HG02798 (cell line): Measurements from ENCODE around the gene KANSL2.
"Not testable (repeated sequence)": the region's sequence is repeated elsewhere in the genome, so short reads cannot be mapped to it uniquely, and the experiment has no call there.

Experiments used
- ATAC-seq: cut with Tn5 transposase; IDR thresholded peaks from one replicate; pipeline ENCODE4 v1.9.1; 2021; ENCODE audit warnings: mild to moderate bottlenecking; ENCODE audit not compliant: unreplicated experiment, poor library complexity

Gene KANSL2, protein sequence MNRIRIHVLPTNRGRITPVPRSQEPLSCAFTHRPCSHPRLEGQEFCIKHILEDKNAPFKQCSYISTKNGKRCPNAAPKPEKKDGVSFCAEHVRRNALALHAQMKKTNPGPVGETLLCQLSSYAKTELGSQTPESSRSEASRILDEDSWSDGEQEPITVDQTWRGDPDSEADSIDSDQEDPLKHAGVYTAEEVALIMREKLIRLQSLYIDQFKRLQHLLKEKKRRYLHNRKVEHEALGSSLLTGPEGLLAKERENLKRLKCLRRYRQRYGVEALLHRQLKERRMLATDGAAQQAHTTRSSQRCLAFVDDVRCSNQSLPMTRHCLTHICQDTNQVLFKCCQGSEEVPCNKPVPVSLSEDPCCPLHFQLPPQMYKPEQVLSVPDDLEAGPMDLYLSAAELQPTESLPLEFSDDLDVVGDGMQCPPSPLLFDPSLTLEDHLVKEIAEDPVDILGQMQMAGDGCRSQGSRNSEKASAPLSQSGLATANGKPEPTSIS

DNA sequence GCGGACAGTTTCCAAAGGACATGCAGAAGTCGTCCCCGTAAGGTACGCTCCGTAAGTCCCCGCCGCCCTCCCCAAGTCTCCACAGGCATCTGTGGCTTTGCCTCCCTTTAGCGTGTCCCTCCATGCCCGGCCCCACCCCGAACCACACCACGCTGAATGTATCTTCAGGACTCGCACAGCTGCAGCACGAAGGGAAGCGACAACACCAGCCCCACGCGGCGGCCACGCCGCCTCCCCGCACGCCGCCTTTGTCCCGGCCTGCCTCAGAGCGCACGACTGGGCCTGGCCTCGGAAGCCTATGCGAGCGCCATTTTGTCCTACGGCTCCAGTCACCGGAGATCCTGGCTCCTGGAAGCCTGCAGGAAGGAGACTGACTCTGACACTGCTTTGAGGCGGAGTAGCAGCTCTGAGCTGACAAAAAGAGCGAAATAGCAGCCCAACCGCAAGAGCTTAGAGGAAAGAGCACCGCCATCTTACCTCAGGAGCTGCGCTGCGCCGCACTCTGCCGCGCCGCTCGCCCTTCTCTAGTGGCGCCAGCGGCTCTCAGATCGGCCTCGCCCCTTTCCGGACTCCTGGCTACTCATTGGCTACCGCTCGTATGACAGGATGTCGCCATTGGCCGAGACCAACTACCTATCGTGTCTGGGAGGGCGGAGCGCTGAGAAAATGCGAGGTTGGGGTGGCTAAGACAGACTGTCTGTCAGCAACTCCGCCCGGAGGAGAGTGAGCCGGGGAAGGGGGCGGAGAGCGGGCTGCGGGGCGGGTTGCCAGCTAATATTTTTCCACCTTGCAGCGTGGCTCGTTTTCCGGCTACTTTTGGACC, at the start of gene KANSL2:
Gene KANSL2, minus strand, starts transcription at position 529 of the 823 bp plus-strand sequence. CDS start 606 bp downstream, outside the sequence.
- peak; percentile 99 for ATAC-seq

DNA sequence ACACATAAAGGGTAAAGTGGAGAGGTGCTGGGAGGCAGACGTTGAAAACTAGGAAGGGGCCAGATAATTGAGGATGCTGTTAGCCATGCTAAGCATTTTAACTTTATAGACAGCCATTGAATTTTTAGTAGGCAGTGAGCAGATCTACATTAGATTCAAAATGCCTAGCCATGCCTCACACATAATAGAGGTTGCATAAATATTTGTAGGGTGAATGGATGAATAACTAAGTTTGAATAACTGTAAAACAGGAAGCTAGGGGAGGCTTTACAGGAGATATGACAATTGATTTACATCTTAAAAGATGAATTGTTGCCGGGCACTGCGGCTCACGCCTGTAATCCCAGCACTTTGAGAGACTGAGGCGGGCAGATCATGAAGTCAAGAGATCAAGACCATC, 46.8 kb upstream of the KANSL2 start:
- no peak for ATAC-seq

DNA sequence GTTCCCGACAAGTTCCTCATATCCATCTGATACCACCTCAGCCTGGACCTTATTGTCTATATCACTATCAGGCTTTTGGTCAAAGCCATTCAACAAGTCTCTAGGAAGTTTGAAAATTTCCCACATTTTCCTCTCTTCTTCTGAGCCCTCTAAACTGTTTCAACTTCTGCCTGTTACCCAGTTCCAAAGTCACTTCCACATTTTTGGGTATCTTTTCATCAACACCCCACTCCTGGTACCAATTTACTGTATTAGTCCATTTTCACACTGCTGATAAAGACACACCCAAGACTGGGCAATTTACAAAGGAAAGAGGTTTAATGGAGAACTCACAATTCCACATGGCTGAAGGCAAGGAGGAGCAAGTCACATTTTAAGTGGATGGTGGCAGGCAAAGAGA, 38.7 kb upstream of the KANSL2 start:
- not testable (repeated sequence) for ATAC-seq

DNA sequence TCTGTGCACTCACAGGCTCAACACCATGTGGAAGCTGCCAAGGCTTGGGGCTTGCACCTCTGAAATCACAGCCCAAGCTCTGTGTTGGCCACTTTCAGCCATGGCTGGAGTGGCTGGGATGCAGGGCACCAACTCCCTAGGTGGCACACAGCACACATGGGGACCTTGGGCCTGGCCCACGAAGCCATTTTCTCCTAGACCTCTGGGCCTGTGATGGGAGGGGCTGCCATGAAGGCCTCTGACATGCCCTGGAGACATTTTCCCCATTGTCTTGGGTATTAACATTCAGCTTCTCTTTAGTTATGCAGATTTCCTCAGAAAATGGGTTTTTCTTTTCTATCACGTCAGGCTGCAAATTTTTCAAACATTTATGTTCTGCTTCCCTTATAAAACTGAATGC, 38.1 kb upstream of the KANSL2 start:
- ATAC-seq = not testable (repeated sequence)

DNA sequence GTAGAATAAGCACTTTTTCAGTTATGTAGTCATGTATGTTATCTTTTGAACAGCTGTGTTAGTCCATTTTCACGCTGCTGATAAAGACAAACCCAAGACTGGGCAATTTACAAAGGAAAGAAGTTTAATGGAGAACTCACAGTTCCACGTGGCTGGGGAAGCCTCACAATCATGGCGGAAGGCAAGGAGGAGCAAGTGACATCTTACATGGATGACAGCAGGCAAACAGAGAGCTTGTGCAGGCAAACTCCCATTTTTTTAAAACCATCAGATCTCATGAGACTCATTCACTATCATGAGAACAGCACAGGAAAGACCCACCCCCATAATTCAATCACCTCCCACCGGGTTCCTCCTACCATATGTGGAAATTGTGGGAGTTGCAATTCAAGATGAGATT, 37.0 kb upstream of the KANSL2 start:
- not testable (repeated sequence) for ATAC-seq

DNA sequence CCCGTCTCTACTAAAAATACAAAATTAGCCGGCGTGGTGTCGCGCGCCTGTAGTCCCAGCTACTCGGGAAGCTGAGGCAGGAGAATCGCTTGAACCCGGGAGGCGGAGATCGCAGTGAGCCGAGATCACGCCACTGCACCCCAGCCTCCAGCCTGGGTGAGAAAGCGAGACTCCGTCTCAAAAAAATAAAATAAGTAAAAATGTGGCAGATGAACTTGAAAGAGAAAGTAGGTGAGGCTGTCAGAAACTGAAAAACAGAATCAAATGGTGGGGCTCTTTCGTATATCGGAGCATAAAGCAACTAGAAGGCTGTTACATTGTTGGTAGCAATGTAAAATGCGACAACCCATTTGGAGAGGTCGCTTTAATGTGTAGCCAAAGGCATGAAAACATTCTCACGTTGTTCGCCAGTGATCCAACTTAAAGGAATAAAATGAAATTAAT, 35.2 kb upstream of the KANSL2 start:
- ATAC-seq = no peak

DNA sequence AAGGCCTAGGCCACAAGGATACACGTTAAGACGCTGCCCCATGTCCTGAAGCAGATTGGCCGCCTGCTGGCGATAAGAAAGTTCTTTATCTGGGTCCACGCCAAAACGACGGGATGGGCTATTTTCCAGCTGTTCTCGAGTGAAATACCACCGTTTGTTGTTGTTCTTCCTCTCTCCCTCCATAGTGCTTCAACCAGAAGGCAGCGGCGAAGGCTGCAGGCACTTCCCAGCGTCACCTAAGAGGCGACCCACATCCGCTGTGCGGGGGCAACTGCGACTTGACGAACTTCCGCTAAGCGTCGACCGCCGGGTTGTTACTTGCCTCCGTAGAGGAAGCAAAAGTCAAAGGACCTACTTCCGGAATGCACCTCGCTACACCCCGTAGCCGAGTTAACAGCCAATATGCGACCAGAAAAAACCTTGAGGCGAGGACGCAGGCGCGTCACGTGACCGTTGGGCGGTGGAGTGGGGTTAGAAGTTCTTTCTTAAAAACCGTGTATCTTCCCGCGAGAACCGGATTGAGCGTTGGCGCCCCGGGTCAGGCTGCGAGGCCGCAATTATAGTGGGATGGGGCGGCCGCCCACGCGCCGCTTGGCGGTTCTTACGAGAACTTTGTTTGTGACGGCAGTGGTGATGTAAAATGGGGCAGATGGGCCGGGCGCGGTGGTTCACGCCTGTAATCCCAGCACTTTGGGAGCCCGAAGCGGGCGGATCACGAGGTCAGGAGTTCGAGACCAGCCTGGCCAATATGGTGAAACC, 34.6 kb upstream of the KANSL2 start, which contains the start of gene CCNT1:
Gene CCNT1, minus strand, starts transcription at position 215 of the 759 bp plus-strand sequence. Its CDS starts 32 bp downstream, at position 183.
- ATAC-seq = peak; percentile 98

DNA sequence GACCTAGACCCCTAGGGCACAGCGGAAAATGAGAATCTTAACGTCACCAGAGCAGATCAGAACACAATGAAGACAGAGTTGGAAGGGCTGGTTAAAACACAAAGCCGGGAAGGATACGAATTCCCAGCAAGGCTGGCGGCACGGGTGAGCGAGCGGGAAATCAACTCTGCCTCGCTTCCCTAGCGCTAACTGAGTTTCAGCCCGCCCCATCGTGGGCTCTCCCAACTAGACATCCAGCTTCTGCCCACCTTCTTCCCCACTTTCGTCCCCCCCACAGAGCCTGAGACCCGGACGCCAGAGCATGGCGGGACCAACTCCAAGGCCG, 34.1 kb upstream of the KANSL2 start:
- no peak for ATAC-seq

DNA sequence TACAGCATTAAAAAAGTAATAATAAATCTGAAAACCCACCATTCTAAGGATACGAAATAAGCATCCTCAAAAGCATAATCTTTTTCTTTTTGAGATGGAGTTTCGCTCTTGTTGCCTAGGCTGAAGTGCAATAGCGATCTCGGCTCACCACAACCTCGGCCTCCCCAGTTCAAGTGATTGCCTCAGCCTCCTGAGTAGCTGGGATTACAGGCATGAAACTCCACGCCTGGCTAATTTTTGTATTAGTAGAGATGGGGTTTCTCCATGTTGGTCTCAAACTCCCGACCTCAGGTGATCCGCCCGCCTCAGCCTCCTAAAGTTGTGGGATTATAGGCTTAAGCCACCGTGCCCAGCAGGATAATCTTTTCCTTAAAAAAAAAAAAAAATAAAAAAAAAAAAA, 30.2 kb upstream of the KANSL2 start:
- no peak for ATAC-seq

DNA sequence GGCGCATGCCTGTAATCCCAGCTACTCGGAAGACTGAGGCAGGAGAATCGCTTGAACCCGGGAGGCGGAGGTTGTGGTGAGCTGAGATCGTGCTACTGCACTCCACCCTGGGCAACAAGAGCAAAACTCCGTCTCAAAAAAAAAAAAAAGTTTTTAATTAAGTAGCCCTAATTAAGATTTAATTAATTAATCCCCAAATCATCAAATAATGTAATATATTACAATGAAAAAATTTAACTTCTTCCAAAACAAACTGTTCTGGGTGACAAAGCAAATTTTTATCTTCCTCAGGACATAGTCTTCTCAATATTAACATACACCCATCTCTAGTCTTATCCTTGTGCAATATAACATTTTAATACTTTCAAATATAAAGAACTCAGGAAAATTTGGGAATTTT, 16.8 kb upstream of the KANSL2 start:
- ATAC-seq = not testable (repeated sequence)

DNA sequence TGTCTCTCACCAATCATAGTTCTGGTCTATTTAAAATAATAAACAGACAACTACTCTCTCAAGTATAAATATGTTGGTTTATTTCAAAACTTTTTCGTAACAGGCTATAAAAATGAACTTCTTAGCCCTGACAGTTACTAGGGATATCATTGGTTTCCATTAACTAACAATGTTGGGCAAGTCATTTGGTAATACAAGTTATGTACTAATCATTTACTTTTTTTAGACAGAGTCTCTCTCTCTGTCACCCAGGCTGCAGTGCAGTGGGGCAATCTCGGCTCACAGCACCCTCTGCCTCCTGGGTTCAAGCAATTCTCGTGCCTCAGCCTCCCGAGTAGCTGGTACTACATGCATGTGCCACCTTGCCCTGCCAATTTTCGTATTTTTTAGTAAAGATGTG, 14.6 kb upstream of the KANSL2 start:
- no peak for ATAC-seq

DNA sequence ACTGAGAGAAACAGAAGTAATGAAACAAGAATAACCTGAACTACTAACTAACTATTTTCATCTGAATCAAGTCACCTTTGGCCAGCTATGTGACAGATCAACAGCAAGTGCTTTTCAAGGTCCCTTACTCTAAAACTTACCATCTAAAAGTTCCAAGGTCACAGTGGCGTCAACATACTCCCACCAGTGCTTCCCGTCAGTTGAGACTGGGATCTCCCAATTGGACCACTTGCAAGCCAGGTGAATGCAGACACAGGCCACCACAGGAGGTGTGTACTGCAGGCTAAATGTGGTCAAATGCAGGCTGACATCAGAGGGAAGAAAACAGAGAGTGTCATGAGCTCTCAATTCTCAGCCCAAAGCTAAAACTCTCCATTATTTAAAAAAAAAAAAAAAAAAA, 13.8 kb upstream of the KANSL2 start:
- ATAC-seq = no peak

DNA sequence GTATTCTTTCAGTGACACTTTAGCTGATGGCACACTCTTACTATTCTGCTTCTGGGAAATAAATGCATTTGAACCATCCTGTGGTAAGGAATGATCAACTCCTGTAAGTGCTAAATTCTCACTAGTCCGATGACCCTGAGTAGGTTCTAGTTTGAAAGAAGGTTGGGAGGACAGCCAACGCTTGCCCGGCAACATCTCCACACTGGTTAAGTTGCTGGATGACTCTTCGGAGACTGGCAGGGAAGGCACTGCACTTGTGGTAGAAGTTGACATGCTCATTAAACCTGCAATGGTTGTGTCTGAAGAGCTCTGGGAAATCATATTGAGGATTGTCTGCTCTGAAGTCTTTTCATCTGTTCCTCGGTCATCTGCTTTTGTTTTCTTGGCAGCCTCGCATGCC, 12.0 kb upstream of the KANSL2 start:
- no peak for ATAC-seq

DNA sequence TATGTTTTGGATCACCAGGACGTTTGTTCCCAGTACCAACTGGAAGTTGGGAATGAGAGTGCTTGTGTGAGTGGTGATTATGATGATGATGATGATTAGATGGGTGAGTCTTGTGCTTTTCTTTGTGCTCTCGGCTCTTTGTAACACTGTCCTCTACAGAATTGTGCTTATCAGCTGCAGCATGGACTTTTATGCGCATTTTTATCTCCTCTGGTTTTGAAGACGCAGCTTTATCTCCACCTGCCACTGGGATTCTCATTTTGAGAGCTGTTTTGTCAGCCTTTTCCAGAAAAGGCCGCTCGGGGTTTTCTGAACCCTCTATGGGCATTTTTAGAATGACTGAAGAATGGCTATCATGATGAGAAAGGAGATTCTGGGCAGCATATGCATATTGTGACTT, 11.5 kb upstream of the KANSL2 start:
- ATAC-seq = no peak

DNA sequence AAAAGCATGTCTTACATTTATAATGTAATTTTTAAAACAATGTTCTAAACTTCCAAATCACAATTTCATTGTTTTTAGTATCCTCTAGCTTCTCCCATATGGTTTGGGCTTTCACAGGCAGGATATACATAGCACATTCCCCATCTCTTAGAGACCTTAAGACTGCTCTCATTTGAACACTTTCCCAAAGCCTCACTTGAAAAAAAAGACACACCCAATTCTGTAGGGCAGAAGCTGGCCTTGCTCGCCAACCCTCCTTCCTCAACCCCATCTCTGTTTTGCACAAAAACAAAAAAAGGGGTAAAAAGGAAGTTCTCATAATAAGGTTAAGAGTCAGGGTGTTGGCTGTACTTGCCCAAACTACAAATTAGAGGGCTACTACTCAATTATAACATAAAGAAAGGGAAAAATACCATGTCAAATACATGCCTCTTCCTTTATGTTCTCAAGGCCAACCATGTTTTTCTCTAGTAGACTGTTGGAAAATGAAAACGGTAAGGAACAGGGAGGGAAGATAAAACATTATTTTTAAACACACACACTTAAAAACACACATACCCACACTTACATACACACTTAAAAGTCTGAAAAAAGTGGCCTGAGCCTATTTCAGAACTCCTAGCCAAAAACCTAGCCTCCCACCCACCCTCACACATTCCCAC, 9.9 kb upstream of the KANSL2 start:
- ATAC-seq = no peak

DNA sequence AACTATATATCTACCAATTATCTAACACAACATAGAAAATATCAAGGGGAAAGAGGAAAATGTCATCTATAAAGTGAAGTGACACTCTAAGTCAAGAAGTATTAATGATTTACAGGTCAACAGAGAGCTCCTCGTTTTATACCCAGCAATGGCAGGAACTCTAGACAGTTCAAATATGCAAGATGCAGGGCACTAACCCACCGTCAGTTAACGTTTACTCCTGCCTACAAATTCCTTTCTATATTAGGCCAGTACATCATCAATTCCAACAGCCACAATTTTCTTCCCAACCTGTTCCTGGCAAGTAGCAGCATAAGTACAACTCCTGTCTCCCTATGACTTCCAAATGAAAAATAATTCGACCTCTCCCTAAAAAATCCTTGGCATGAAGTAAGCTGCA, 9.0 kb upstream of the KANSL2 start:
- no peak for ATAC-seq

DNA sequence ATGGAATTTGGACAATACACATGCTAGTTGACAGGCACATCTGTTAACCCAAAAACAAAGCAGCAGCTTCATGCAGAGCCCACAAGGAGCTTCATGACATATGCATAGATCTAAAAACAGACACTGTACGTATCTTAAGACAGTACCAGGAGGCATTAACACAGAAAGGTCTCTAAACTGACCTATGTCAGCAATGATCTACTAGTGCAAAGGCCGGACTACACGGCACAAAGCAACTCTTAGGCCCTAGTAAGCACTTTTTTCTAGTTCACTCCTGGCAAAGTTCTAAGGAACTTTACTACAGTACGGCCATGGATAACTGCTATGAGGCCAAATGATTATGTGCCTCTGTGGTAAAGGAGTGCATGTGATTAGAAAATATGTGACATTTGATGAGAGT, 8.4 kb upstream of the KANSL2 start:
- ATAC-seq = no peak

DNA sequence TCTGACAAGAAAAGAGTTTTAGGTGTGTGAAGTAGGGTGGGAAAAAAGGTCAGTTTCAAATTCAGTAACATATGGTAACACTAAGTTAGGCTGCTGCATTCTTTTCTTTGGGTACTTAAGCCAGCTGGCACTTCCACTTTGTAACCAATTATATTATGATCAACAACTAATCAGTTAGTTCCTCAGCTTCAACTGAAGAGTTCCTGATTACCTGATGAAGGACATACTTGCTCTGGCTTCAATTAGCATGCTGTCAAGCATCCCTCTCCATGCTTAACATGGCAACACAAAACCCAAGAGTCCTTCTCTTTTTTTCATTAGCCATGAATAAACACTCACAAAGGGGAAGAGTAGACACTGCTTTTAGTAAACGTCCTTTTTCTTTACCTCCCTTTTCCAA, 6.8 kb upstream of the KANSL2 start:
- no peak for ATAC-seq

DNA sequence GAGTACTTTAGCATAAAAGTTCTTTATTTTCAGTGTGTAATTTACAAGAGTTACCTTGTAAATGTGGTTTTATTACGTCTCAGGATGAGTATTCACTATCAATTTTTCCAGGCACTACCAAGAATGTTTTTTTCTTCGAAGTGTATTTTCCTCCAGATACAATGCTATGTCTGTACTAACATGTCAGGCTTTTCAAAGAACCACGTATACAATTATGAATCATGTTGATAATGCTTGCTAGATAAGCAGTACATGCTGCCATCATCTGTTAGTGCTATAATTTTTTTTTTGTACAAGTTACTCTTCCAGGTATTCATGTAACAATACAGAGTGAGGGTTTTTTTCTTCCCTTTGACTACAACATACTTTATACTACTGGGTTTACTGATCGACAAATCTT, 5.6 kb upstream of the KANSL2 start:
- no peak for ATAC-seq
